Motor neuron (in vitro differentiated cells): ENCODE measurements around the gene SMAD2. TPM values are rescaled to one million over a fixed set of nuclear protein-coding genes. Genes with fewer than 3 reads are reported as not detected.
"Not testable (repeated sequence)": the region's sequence is repeated elsewhere in the genome, so short reads cannot be mapped to it uniquely, and the experiment has no call there.

ENCODE experiments used
- ATAC-seq, 8 experiments: fragments of 200-7000 bp; cut with Tn5 transposase; replicated peaks in 6 of 8; 2 replicates each; pipeline ENCODE4 v1.8.0; 2021; ENCODE audit warnings: mild to moderate bottlenecking in 8 of 8, moderate library complexity in 8 of 8
- H3K27ac ChIP-seq, 2 donors: fragments of 250-450 bp; sonication (Bioruptor Pico); 2 replicates each; pipeline ENCODE4 v1.9.0; 2021; ENCODE audit warnings: antibody characterized with exemption in 2 of 2, mild to moderate bottlenecking in 2 of 2, moderate library complexity in 1 of 2
- H3K4me1 ChIP-seq, 2 donors: fragments of 250-450 bp; sonication (Bioruptor Pico); replicated peaks in 1 of 2; 2 replicates each; pipeline ENCODE4 v1.6.1; 2021; ENCODE audit warnings: antibody characterized with exemption in 2 of 2, mild to moderate bottlenecking in 2 of 2, moderate library complexity in 1 of 2
- H3K4me3 ChIP-seq, 5 donors: fragments of 250-450 bp; sonication (Bioruptor Pico); 2 replicates each; pipeline ENCODE4 v1.9.0; 2021; ENCODE audit warnings: antibody characterized with exemption in 5 of 5, mild to moderate bottlenecking in 5 of 5, moderate library complexity in 4 of 5
- WGBS, 10 experiments: fragments of 450-650 bp; shearing (Covaris generic); methylation state at CpG; one replicate each; pipeline ENCODE4 v1.0.0; 2022; 5-methylcytosine and 5-hydroxymethylcytosine counted together
- in situ Hi-C, 9 experiments: fragments of 400-800 bp; cut with MboI; loops; one replicate each; pipeline ENCODE4 v1.15.0; 2021; ENCODE audit warnings: low sequenced_read_pairs in 9 of 9, low pct_unique_long_range_greater_than_20kb in 2 of 9; ENCODE audit not compliant: unreplicated experiment in 9 of 9
- total RNA-seq, 8 experiments: library from RNA; unstranded; fragments of 300-600 nt; gene quantifications; 2 replicates each; pipeline versions ENCODE4 v1.2.3 to v1.2.4, GENCODE V29; 2022

Gene SMAD2
- total RNA-seq, 8 experiments from 2014 or later, result 46.7 to 116 (median 62.1) TPM

DNA sequence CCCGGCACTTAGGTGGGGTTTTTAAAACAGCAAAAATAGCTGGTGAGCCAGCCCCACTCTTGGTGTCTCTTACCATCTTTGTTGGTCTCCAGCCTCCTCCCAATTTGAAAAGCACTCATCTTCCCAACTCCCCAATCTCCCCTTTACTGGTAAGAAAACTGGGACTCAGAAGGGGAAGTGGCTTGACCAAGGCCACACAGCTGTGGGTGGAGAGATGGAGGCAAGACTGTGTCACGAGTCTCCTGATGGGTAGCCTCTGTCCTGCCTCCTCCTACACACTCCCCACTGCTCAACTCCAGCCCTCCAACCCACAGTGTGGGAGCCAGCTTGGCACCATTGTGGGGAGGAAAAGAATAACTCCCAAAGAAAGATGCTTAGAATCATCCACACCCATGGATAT lies 140.4 kb downstream of the SMAD2 start:
- no peaks in the 10 kb centered on the region for H3K4me1 ChIP-seq
- no peak overlapping the region for H3K4me3 ChIP-seq
- WGBS, 10 experiments, result 0 to 100% (median 100%) methylated on average over 1 of the region's 2 CpGs; no CpG with 5 or more reads in 5 of the 10 experiments
- in situ Hi-C loops, result no loop called here
- no peak overlapping the region for H3K27ac ChIP-seq
- no peak for ATAC-seq

GRCh38 chr18:47788621-47789020 lies 141.8 kb downstream of the SMAD2 start:
- no peak overlapping the region for H3K27ac ChIP-seq
- WGBS, 10 experiments, result 9 to 100% (median 48%) methylated on average over 1 to 3 of the region's 3 CpGs; no CpG with 5 or more reads in 2 of the 10 experiments
- in situ Hi-C loops, result no loop called here
- no peak overlapping the region for H3K4me3 ChIP-seq
- H3K4me1 ChIP-seq, result no peaks in the 10 kb centered on the region
- ATAC-seq, result no peak

GRCh38 chr18:47781561-47781960 lies 148.9 kb downstream of the SMAD2 start:
- in situ Hi-C loops, result no loop called here
- Histone ChIP-seq H3K4me1 (no peaks in the 10 kb centered on the region), H3K4me3 (no peak overlapping the region), H3K27ac (no peak overlapping the region)
- WGBS, 10 experiments, result 14 to 100% (median 80%) methylated on average over 1 to 3 of the region's 3 CpGs; no CpG with 5 or more reads in 1 of the 10 experiments
- ATAC-seq, result peak in 3 of 8 experiments; percentile 56 to 62 (median 57)

- 48 to 87% (median 76%) methylated on average over 2 to 8 of the region's 11 CpGs; no CpG with 5 or more reads in 1 of the 10 experiments for WGBS, 10 experiments
- no peaks in the 10 kb centered on the region for H3K4me1 ChIP-seq
- no peak overlapping the region for H3K27ac ChIP-seq
- ATAC-seq, result no peak
- H3K4me3 ChIP-seq, result no peak overlapping the region
- in situ Hi-C loops, result no loop called here
Measured at GRCh38 chr18:47780011-47780725, 150.3 kb downstream of the SMAD2 start.

- in situ Hi-C loops, result loop anchor here in 1 of 9 experiments (10.0 kb wide), 1 partner anchor 245 kb away; no protein-coding TSS in a partner anchor
- no peak for ATAC-seq
- WGBS, 10 experiments, result 30 to 90% (median 74%) methylated on average over 1 to 3 of the region's 3 CpGs; no CpG with 5 or more reads in 2 of the 10 experiments
- no peak overlapping the region for H3K4me3 ChIP-seq
- no peaks in the 10 kb centered on the region for H3K4me1 ChIP-seq
- no peak overlapping the region for H3K27ac ChIP-seq
Measured at GRCh38 chr18:47779381-47779780, 151.1 kb downstream of the SMAD2 start.

- peak in 2 of 8 experiments; percentile 19 to 29 for ATAC-seq
- H3K4me3 ChIP-seq, result no peak overlapping the region
- WGBS, 10 experiments, result 0 to 100% (median 88%) methylated on average over 1 to 2 of the region's 2 CpGs; no CpG with 5 or more reads in 3 of the 10 experiments
- in situ Hi-C loops, result loop anchor here in 1 of 9 experiments (10.0 kb wide), 1 partner anchor 247 kb away; no protein-coding TSS in a partner anchor
- no peak overlapping the region for H3K27ac ChIP-seq
- H3K4me1 ChIP-seq, result no peaks in the 10 kb centered on the region
Measured at GRCh38 chr18:47777626-47778025, 152.8 kb downstream of the SMAD2 start.

- WGBS, 10 experiments, result 21 to 100% (median 63%) methylated on average over 1 to 5 of the region's 5 CpGs; no CpG with 5 or more reads in 1 of the 10 experiments
- in situ Hi-C loops, result loop anchor here in 1 of 9 experiments (10.0 kb wide), 1 partner anchor 249 kb away; no protein-coding TSS in a partner anchor
- H3K4me3 ChIP-seq, result no peak overlapping the region
- H3K4me1 ChIP-seq, result no peaks in the 10 kb centered on the region
- H3K27ac ChIP-seq, result no peak overlapping the region
- peak in 3 of 8 experiments; percentile 12 to 59 (median 26) for ATAC-seq
Measured at GRCh38 chr18:47775961-47776360, 154.5 kb downstream of the SMAD2 start.

GRCh38 chr18:47773931-47774330 lies 156.5 kb downstream of the SMAD2 start:
- H3K4me1 ChIP-seq, result no peaks in the 10 kb centered on the region
- no peak overlapping the region for H3K4me3 ChIP-seq
- no peak for ATAC-seq
- no peak overlapping the region for H3K27ac ChIP-seq
- 82% methylated on average over 2 of the region's 2 CpGs; no CpG with 5 or more reads in 9 of the 10 experiments for WGBS, 10 experiments
- in situ Hi-C loops, result loop anchor here in 3 of 9 experiments (10.0 to 25.0 kb wide), 3 partner anchors 238 to 562 kb away; no protein-coding TSS in a partner anchor

DNA sequence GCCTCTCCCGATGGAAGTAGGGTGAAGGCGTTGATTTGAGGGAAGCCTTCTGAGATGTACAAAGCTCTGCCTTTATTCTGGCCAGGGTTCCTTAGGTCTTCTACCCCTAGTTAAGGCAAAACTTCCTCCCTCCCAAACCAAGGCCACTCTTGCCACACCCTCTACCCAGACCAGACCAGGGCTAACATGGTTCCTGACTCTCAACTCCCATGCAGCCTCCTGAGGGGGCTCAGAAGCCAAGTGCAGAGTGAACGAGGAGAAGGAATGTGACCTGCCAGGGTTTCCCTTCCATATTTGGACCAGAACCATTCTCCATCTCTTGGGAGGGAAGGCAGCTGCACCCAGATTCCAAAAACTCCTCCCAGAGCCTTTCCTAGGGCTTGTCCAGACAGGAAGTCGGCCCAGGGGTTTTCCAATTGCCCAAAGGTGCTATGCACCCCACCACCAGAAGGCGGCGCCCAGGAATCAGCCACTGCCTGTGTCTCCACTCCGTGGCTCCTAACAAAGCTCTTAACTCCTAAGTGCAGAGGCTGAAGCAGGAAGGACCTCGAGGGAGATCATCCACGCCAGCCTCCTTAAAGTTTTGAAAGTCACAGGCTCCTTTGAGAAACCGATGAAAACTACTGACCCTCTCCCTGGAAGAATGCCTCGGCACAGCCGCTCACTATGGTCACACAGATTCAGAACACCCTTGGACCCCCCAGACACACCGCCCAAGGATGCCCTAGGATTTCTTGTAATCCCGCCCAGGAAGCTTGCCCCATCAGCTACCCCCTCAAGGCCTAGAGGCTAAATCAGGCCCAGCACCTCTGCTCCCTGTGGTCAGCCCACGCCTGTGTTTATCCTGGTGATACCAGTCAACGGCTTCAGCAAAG lies 157.8 kb downstream of the SMAD2 start:
- peak in 3 of 8 experiments; percentile 85 to 92 (median 87) for ATAC-seq
- in situ Hi-C loops, result loop anchor here in 3 of 9 experiments (10.0 to 25.0 kb wide), 3 partner anchors 240 to 560 kb away; no protein-coding TSS in a partner anchor
- WGBS, 10 experiments, result 43 to 90% (median 59%) methylated on average over 3 to 8 of the region's 16 CpGs; no CpG with 5 or more reads in 2 of the 10 experiments
- Histone ChIP-seq H3K4me3 (no peak overlapping the region), H3K27ac (no peak overlapping the region), H3K4me1 (no peaks in the 10 kb centered on the region)

GRCh38 chr18:47771922-47772321 lies 158.5 kb downstream of the SMAD2 start:
- Histone ChIP-seq H3K4me3 (no peak overlapping the region), H3K27ac (no peak overlapping the region), H3K4me1 (no peaks in the 10 kb centered on the region)
- in situ Hi-C loops, result loop anchor here in 3 of 9 experiments (10.0 to 25.0 kb wide), 3 partner anchors 240 to 560 kb away; no protein-coding TSS in a partner anchor
- WGBS, 10 experiments, result 0 to 100% (median 43%) methylated on average over 1 to 2 of the region's 3 CpGs; no CpG with 5 or more reads in 5 of the 10 experiments
- no peak for ATAC-seq

- H3K4me1 ChIP-seq, result no peaks in the 10 kb centered on the region
- 25 to 90% (median 76%) methylated on average over 1 to 2 of the region's 2 CpGs; no CpG with 5 or more reads in 3 of the 10 experiments for WGBS, 10 experiments
- peak in 1 of 8 experiments; percentile 62 for ATAC-seq
Measured at GRCh38 chr18:47767699-47768098, 162.8 kb downstream of the SMAD2 start.

DNA sequence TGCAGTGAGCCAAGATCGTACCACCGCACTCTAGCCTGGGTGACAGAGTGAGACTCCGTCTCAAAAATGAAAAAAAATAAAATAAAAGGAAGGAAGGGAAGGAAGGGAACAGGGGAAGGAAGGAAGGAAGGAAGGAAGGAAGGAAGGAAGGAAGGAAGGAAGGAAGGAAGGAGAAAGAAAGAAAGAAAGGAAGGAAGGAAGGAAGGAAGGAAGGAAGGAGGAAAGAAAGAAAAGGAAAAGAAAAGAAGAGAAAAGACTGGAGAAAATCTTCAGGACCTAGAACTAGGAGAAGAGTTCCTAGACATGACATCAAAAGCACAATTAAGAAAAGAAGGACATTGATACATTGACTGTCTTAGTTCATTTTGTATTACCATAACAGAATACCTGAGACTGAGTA lies 163.3 kb downstream of the SMAD2 start:
- H3K27ac ChIP-seq, H3K4me3 ChIP-seq, ATAC-seq, H3K4me1 ChIP-seq: not testable (repeated sequence)
- in situ Hi-C loops, result loop anchor here in 2 of 9 experiments (25.0 kb wide), 2 partner anchors 245 to 555 kb away; no protein-coding TSS in a partner anchor
- 94 to 100% methylated on average over 1 to 3 of the region's 3 CpGs; no CpG with 5 or more reads in 8 of the 10 experiments for WGBS, 10 experiments

More at GRCh38 chr18:47767699-47768098, 162.8 kb downstream of the SMAD2 start:
- Histone ChIP-seq H3K4me3 (no peak overlapping the region), H3K27ac (no peak overlapping the region)
- in situ Hi-C loops, result loop anchor here in 2 of 9 experiments (25.0 kb wide), 2 partner anchors 245 to 555 kb away; no protein-coding TSS in a partner anchor
